GM19035 (cell line): ENCODE measurements around the gene SLC10A2.
"Not testable (repeated sequence)": the region's sequence is repeated elsewhere in the genome, so short reads cannot be mapped to it uniquely, and the experiment has no call there.

ENCODE experiments used
- ATAC-seq: cut with Tn5 transposase; IDR thresholded peaks from one replicate; pipeline ENCODE4 v1.9.1; 2021; ENCODE audit not compliant: unreplicated experiment

The SLC10A2 gene

GRCh38 chr13:103066079-103066780 lies at the start of gene SLC10A2:
Gene SLC10A2, minus strand, starts transcription at chr13:103066417. Its CDS starts 168 bp downstream, at chr13:103066249.
- no peak for ATAC-seq

- no peak for ATAC-seq
Measured at GRCh38 chr13:103107580-103107979, 41.4 kb upstream of the SLC10A2 start.

GRCh38 chr13:103104340-103104739 lies 38.1 kb upstream of the SLC10A2 start:
- no peak for ATAC-seq

GRCh38 chr13:103103456-103103855 lies 37.2 kb upstream of the SLC10A2 start:
- not testable (repeated sequence) for ATAC-seq

GRCh38 chr13:103102482-103102881 lies 36.3 kb upstream of the SLC10A2 start:
- no peak for ATAC-seq

- no peak for ATAC-seq
Measured at GRCh38 chr13:103101901-103102300, 35.7 kb upstream of the SLC10A2 start.

- ATAC-seq, result no peak
Measured at GRCh38 chr13:103101500-103101899, 35.3 kb upstream of the SLC10A2 start.

- ATAC-seq, result no peak
Measured at GRCh38 chr13:103100830-103101229, 34.6 kb upstream of the SLC10A2 start.

GRCh38 chr13:103099722-103100293 lies 33.6 kb upstream of the SLC10A2 start:
- ATAC-seq, result no peak

GRCh38 chr13:103098535-103098934 lies 32.3 kb upstream of the SLC10A2 start:
- no peak for ATAC-seq

- ATAC-seq, result no peak
Measured at GRCh38 chr13:103097366-103097928, 31.2 kb upstream of the SLC10A2 start.

- ATAC-seq, result not testable (repeated sequence)
Measured at GRCh38 chr13:103093649-103094048, 27.4 kb upstream of the SLC10A2 start.

GRCh38 chr13:103087275-103087674 lies 21.1 kb upstream of the SLC10A2 start:
- ATAC-seq, result no peak

- no peak for ATAC-seq
Measured at GRCh38 chr13:103081435-103081834, 15.2 kb upstream of the SLC10A2 start.

GRCh38 chr13:103078158-103078557 lies 11.9 kb upstream of the SLC10A2 start:
- ATAC-seq, result peak; percentile 90

- no peak for ATAC-seq
Measured at GRCh38 chr13:103068836-103069235, 2.6 kb upstream of the SLC10A2 start.

- ATAC-seq, result peak; percentile 68
Measured at GRCh38 chr13:103067751-103068555, 1.7 kb upstream of the SLC10A2 start.

- no peak for ATAC-seq
Measured at GRCh38 chr13:103066781-103067345, 646 bp upstream of the SLC10A2 start.

GRCh38 chr13:103063376-103063775 lies 2.8 kb downstream of the SLC10A2 start:
- ATAC-seq, result no peak

GRCh38 chr13:103062079-103062478 lies 4.1 kb downstream of the SLC10A2 start:
- no peak for ATAC-seq

- no peak for ATAC-seq
Measured at GRCh38 chr13:103056008-103056407, 10.2 kb downstream of the SLC10A2 start.
